Breast epithelium (tissue), 4 donors: ENCODE measurements around the gene PSMD14. TPM values are rescaled to one million over a fixed set of nuclear protein-coding genes. Genes with fewer than 3 reads are reported as not detected.
A peak's percentile ranks its signal among the peaks of the same experiment; 100 is the strongest.

ENCODE experiments used
- DNase-seq, 2 donors: peaks; one replicate each; pipeline ENCODE4 v3.0.0-alpha.2; 2019; ENCODE audit warnings: low spot score in 2 of 2
- H3K27ac ChIP-seq, 2 donors: fragments of 200-600 bp; sonication (generic) in 1 of 2; one replicate each; pipeline ENCODE4 v1.5.1; 2016 to 2019; ENCODE audit warnings: mild to moderate bottlenecking in 1 of 2
- H3K27me3 ChIP-seq, 2 donors: fragments of 200-600 bp; sonication (generic) in 1 of 2; one replicate each; pipeline versions ENCODE4 v1.5.1 to v1.6.0; 2017 to 2019; ENCODE audit warnings: control low read depth in 1 of 2, mild to moderate bottlenecking in 1 of 2
- H3K36me3 ChIP-seq: fragments of 200-600 bp; one replicate; pipeline ENCODE4 v1.5.1; 2019
- H3K4me1 ChIP-seq, 2 donors: fragments of 200-600 bp; sonication (generic); one replicate each; pipeline ENCODE4 v1.5.1; 2016 to 2019; ENCODE audit warnings: control low read depth in 1 of 2
- H3K4me3 ChIP-seq, 3 donors: fragments of 200-600 bp; sonication (generic); 1 replicate in 2 of 3; 2 replicates in 1 of 3; pipeline ENCODE4 v1.5.1; 2016 to 2019; ENCODE audit warnings: mild to moderate bottlenecking in 3 of 3, moderate library complexity in 2 of 3
- H3K9me3 ChIP-seq, 2 donors: fragments of 200-600 bp; sonication (generic) in 1 of 2; one replicate each; pipeline ENCODE4 v1.5.1; 2016 to 2019; ENCODE audit warnings: control low read depth in 1 of 2
- CTCF ChIP-seq, 3 donors: fragments of 450-650 bp; IDR thresholded peaks; one replicate each; pipeline ENCODE4 v1.5.1; 2016 to 2017; ENCODE audit warnings: antibody characterized with exemption in 3 of 3, mild to moderate bottlenecking in 3 of 3, moderate library complexity in 3 of 3
- POLR2A ChIP-seq: fragments of 450-650 bp; IDR thresholded peaks from one replicate; pipeline ENCODE4 v1.6.1; 2016; ENCODE audit warnings: antibody characterized with exemption, mild to moderate bottlenecking, moderate library complexity
- POLR2AphosphoS5 ChIP-seq, 3 donors: sonication (generic); formaldehyde crosslinking; IDR thresholded peaks; one replicate each; pipeline ENCODE4 v1.6.1; 2017; ENCODE audit warnings: antibody characterized with exemption in 3 of 3
- intact Hi-C: fragments of 100-400 bp; cut with DNase I; formaldehyde crosslinking; loops from one replicate; pipeline ENCODE4 v1.15.1; 2023; ENCODE audit warnings: low total_unique reads
- total RNA-seq, 3 donors: library from RNA; depleted of rRNA; stranded (reverse); fragments of >200 nt; gene quantifications; one replicate each; pipeline ENCODE4 v1.1.0, GENCODE V29; 2016

PSMD14 gene
- total RNA-seq, 3 donors from 2014 or later = 38.3 to 50.1 (median 38.7) TPM

GRCh38 chr2:161426922-161427663 lies 118.9 kb downstream of the PSMD14 start:
- intact Hi-C loops = no loop called here
- no peak overlapping the region for H3K27ac ChIP-seq
- no peak for DNase-seq
- H3K36me3 ChIP-seq = no peaks in the 10 kb centered on the region
- TF ChIP-seq POLR2AphosphoS5 (IDR thresholded peaks at IDR 0.05) (no peak), CTCF (IDR thresholded peaks at IDR 0.05) (no peak), POLR2A (no peak)
- peaks cover 0 to 2% of the 10 kb centered on the region in 2 donors for H3K4me1 ChIP-seq
- H3K9me3 ChIP-seq = peaks cover 0 to 7% of the 10 kb centered on the region in 2 donors
- H3K4me3 ChIP-seq = peak overlapping the region in 2 of 3 donors; percentile 7 to 58
- H3K27me3 ChIP-seq = peaks cover 11 to 72% of the 10 kb centered on the region in 2 donors

DNA sequence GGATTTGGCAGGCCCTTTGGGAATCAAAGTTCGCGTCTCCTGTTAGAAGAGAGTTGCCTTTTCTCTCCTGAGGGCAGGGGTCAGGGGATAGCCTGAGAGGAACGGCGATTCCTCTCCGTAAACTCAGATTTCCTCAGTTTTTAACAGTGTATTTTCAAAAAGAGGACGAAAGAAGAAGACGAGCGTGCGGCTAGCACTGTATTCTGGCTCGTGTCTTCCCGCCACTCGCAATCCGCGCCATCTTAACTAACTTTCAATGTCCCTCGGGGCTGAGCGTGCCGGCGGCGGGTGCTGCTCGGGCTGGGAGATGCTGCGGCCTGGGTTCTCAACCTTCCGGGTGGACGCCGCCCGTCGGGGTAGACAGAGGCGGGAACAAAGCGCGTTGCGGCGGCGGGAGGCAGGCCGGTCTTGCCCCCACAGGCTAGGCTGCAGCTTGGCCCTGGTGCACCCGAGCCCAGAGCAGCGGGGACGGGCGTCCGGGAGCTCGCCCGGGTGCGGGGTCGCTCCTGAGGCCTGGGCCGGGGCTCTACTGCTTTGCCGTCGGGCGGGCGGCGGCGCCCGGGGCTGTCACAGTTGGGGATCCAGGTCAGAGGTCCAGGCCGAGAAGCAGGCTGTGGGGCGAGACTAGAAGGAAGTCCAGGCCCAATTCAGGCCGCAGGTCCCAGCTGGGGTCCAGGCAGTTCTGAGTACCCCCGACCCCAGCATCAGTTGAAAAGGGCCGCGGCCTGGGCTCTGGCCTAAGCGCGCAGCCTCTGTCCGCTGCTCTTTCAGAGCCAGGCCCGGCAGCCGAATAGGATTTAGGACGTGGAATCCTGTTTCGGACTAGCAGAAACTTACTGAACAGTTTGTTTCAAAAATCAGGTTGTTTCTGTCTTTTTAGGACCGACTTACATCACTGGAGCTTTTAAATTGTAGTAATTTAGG lies 119.7 kb downstream of the PSMD14 start:
- Histone ChIP-seq H3K9me3 (peaks cover 0 to 6% of the 10 kb centered on the region in 2 donors), H3K27me3 (peaks cover 9 to 65% of the 10 kb centered on the region in 2 donors), H3K36me3 (no peaks in the 10 kb centered on the region), H3K4me3 (peak overlapping the region in 2 of 3 donors; percentile 7 to 58), H3K4me1 (peaks cover 0 to 2% of the 10 kb centered on the region in 2 donors), H3K27ac (no peak overlapping the region)
- no peak for DNase-seq
- no peak for TF ChIP-seq POLR2A
- no peak for TF ChIP-seq CTCF (IDR thresholded peaks at IDR 0.05)
- no peak for TF ChIP-seq POLR2AphosphoS5 (IDR thresholded peaks at IDR 0.05)
- intact Hi-C loops = no loop called here

DNA sequence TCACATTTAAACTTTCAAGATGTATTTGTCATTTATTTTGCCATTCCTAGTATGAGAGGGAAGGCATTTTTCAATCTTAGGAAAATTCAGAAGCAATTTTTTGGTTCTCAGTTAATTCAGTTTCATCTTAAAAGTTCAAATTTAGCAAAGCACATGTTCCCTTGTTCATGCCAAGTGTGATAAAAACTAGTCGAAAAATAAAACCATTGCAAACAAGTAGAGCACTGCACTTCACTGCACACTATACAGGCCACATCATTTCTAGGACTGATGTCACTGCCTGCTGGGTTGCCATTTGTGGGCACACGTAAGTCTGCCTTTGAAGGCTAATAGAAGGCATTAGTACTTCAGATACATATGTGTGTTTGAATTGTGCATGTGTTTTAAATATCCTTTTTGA lies 122.2 kb downstream of the PSMD14 start:
- no peak overlapping the region for H3K27ac ChIP-seq
- TF ChIP-seq CTCF (IDR thresholded peaks at IDR 0.05) (no peak), POLR2AphosphoS5 (IDR thresholded peaks at IDR 0.05) (no peak), POLR2A (no peak)
- no peaks in the 10 kb centered on the region for H3K4me1 ChIP-seq
- no peak for DNase-seq
- H3K4me3 ChIP-seq = no peak overlapping the region
- intact Hi-C loops = no loop called here
- H3K36me3 ChIP-seq = no peaks in the 10 kb centered on the region
- H3K9me3 ChIP-seq = no peaks in the 10 kb centered on the region
- peaks cover 0 to 41% of the 10 kb centered on the region in 2 donors for H3K27me3 ChIP-seq

GRCh38 chr2:161432107-161432506 lies 123.9 kb downstream of the PSMD14 start:
- H3K36me3 ChIP-seq = no peaks in the 10 kb centered on the region
- H3K9me3 ChIP-seq = no peaks in the 10 kb centered on the region
- no peak overlapping the region for H3K27ac ChIP-seq
- DNase-seq = no peak
- H3K4me3 ChIP-seq = no peak overlapping the region
- TF ChIP-seq POLR2A (no peak), CTCF (IDR thresholded peaks at IDR 0.05) (no peak), POLR2AphosphoS5 (IDR thresholded peaks at IDR 0.05) (no peak)
- H3K4me1 ChIP-seq = no peaks in the 10 kb centered on the region
- intact Hi-C loops = no loop called here
- peaks cover 0 to 23% of the 10 kb centered on the region in 2 donors for H3K27me3 ChIP-seq

- no peak overlapping the region for H3K27ac ChIP-seq
- H3K27me3 ChIP-seq = peaks cover 0 to 4% of the 10 kb centered on the region in 2 donors
- intact Hi-C loops = no loop called here
- DNase-seq = no peak
- TF ChIP-seq CTCF (IDR thresholded peaks at IDR 0.05) (no peak), POLR2A (no peak), POLR2AphosphoS5 (IDR thresholded peaks at IDR 0.05) (no peak)
- no peak overlapping the region for H3K4me3 ChIP-seq
- H3K9me3 ChIP-seq = no peaks in the 10 kb centered on the region
- H3K36me3 ChIP-seq = no peaks in the 10 kb centered on the region
- H3K4me1 ChIP-seq = no peaks in the 10 kb centered on the region
Measured at GRCh38 chr2:161434118-161434517, 125.9 kb downstream of the PSMD14 start.
